Neuronal stem cell (in vitro differentiated cells): ENCODE results near the gene LIN28B.
"Not testable (repeated sequence)": the region's sequence is repeated elsewhere in the genome, so short reads cannot be mapped to it uniquely, and the experiment has no call there.

Experiments
- DNase-seq: peaks from one replicate; pipeline ENCODE4 v3.0.0-alpha.2; 2013; ENCODE audit warnings: low spot score
- H2AFZ ChIP-seq: one replicate; pipeline ENCODE4 v1.6.1; 2013; ENCODE audit warnings: mild to moderate bottlenecking, low read length, inconsistent platforms
- H2AK5ac ChIP-seq: 2 replicates; pipeline ENCODE4 v1.6.1; 2013; ENCODE audit warnings: low read depth, mild to moderate bottlenecking, inconsistent platforms, low read length, moderate library complexity, mixed read lengths
- H2BK120ac ChIP-seq: 2 replicates; pipeline ENCODE4 v1.6.1; 2013; ENCODE audit warnings: low read depth, mild to moderate bottlenecking, inconsistent platforms, low read length, moderate library complexity, mixed read lengths
- H2BK12ac ChIP-seq: one replicate; pipeline ENCODE4 v1.6.1; 2013; ENCODE audit warnings: low read length, inconsistent platforms
- H2BK15ac ChIP-seq: 2 replicates; pipeline ENCODE4 v1.6.1; 2013; ENCODE audit warnings: mild to moderate bottlenecking, low read length, inconsistent platforms, mixed read lengths
- H2BK5ac ChIP-seq: one replicate; pipeline ENCODE4 v1.6.1; 2013; ENCODE audit warnings: inconsistent platforms, mild to moderate bottlenecking, low read length, moderate library complexity
- H3K14ac ChIP-seq: one replicate; pipeline ENCODE4 v1.6.1; 2013; ENCODE audit warnings: low read length, inconsistent platforms
- H3K18ac ChIP-seq: 2 replicates; pipeline ENCODE4 v1.6.1; 2013; ENCODE audit warnings: low read length, inconsistent platforms
- H3K23ac ChIP-seq: 2 replicates; pipeline ENCODE4 v1.6.1; 2013; ENCODE audit warnings: low read depth, mild to moderate bottlenecking, mixed read lengths, low read length, inconsistent platforms; ENCODE audit not compliant: poor library complexity
- H3K27ac ChIP-seq: replicated peaks from 3 replicates; pipeline ENCODE4 v1.5.1; 2013; ENCODE audit warnings: low read length, inconsistent platforms
- H3K27me3 ChIP-seq, 3 experiments: 2 replicates each; pipeline ENCODE4 v1.6.1; 2013; ENCODE audit warnings: low read length in 3 of 3, mild to moderate bottlenecking in 2 of 3, inconsistent platforms in 1 of 3, low read depth in 1 of 3, mixed read lengths in 1 of 3, moderate library complexity in 1 of 3; ENCODE audit not compliant: control insufficient read depth in 3 of 3, insufficient read depth in 3 of 3
- H3K36me3 ChIP-seq, 2 donors: replicated peaks in 1 of 2; 2 replicates each; pipeline ENCODE4 v1.6.1; 2013; ENCODE audit warnings: low read length in 2 of 2; ENCODE audit not compliant: control insufficient read depth in 2 of 2, insufficient read depth in 2 of 2
- H3K4ac ChIP-seq: 2 replicates; pipeline ENCODE4 v1.6.1; 2013; ENCODE audit warnings: inconsistent platforms, mild to moderate bottlenecking, low read length, moderate library complexity
- H3K4me1 ChIP-seq, 2 donors: 1 replicate in 1 of 2; 2 replicates in 1 of 2; pipeline ENCODE4 v1.6.1; 2013; ENCODE audit warnings: low read length in 2 of 2, low read depth in 1 of 2; ENCODE audit not compliant: control insufficient read depth in 2 of 2, insufficient read depth in 1 of 2
- H3K4me2 ChIP-seq: one replicate; pipeline ENCODE4 v1.6.1; 2013; ENCODE audit warnings: mild to moderate bottlenecking, low read length, inconsistent platforms; ENCODE audit not compliant: insufficient read depth, poor library complexity, severe bottlenecking
- H3K4me3 ChIP-seq, 2 donors: 2 replicates each; pipeline ENCODE4 v1.5.1; 2013; ENCODE audit warnings: low read length in 2 of 2, mild to moderate bottlenecking in 2 of 2, inconsistent platforms in 1 of 2, moderate library complexity in 1 of 2
- H3K79me1 ChIP-seq: one replicate; pipeline ENCODE4 v1.6.1; 2013; ENCODE audit warnings: low read depth, mild to moderate bottlenecking, inconsistent platforms, low read length, moderate library complexity
- H3K9ac ChIP-seq: one replicate; pipeline ENCODE4 v1.6.1; 2013; ENCODE audit warnings: mild to moderate bottlenecking, low read depth, low read length, inconsistent platforms; ENCODE audit not compliant: poor library complexity
- H3K9me3 ChIP-seq, 2 donors: replicated peaks in 1 of 2; 2 replicates each; pipeline versions ENCODE3 to v1.6.1; 2013; ENCODE audit warnings: low read length in 2 of 2, mild to moderate bottlenecking in 2 of 2, inconsistent platforms in 1 of 2, low read depth in 1 of 2, mixed read lengths in 1 of 2, moderate library complexity in 1 of 2; ENCODE audit not compliant: control insufficient read depth in 2 of 2, insufficient read depth in 1 of 2
- H4K8ac ChIP-seq: one replicate; pipeline ENCODE4 v1.6.1; 2013; ENCODE audit warnings: low read depth, mild to moderate bottlenecking, inconsistent platforms, low read length, moderate library complexity
- H4K91ac ChIP-seq: one replicate; pipeline ENCODE4 v1.6.1; 2013; ENCODE audit warnings: low read length, low read depth, mild to moderate bottlenecking, inconsistent platforms; ENCODE audit not compliant: poor library complexity
- WGBS, 2 donors: extraction: QIAGEN DNeasy Blood & Tissue Kit; methylation state at CpG; one replicate each; pipeline ENCODE4 v1.1.7; 2013; ENCODE audit warnings: missing lambda C conversion rate in 2 of 2, mixed read lengths in 1 of 2; ENCODE audit not compliant: insufficient read length in 2 of 2, insufficient replicate concordance in 1 of 2; ENCODE audit errors: extremely low coverage in 2 of 2; 5-methylcytosine and 5-hydroxymethylcytosine counted together

Gene LIN28B

DNA sequence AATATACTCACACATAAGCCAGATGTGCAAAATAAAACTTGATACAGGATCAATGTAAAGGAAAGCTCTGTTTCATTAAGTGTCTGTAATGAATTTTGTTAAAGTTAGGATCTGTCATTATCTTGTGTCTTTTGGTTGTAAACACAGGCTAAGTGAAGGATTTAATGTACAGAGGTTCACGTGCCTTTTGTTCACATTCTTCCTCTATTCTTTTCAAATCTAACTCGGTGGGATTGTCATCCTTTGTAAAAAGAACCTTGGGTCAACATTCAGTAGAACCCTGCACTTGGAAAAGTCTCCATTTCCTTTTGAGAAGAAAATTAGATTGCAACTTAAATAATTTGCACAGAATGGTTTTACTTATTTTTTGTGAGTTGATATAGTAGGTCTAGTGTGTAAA, 7.7 kb upstream of the LIN28B start:
- H3K27me3 ChIP-seq = no peaks in the 10 kb centered on the region
- H3K4me3 ChIP-seq = no peak overlapping the region
- peaks cover 1 to 16% of the 10 kb centered on the region in 2 donors for H3K4me1 ChIP-seq
- H4K91ac ChIP-seq = no peak overlapping the region
- no peak overlapping the region for H2AK5ac ChIP-seq
- H3K27ac ChIP-seq = no peak overlapping the region
- H3K4me2 ChIP-seq = no peak overlapping the region
- no peak overlapping the region for H2BK5ac ChIP-seq
- no CpG with 5 or more reads among the region's 2 CpGs for WGBS, 2 donors
- no peak for DNase-seq
- H3K4ac ChIP-seq = no peak overlapping the region
- H3K9ac ChIP-seq = no peak overlapping the region
- no peaks in the 10 kb centered on the region for H3K36me3 ChIP-seq
- H2BK12ac ChIP-seq = no peak overlapping the region
- H2BK120ac ChIP-seq = no peak overlapping the region
- no peak overlapping the region for H2AFZ ChIP-seq
- H3K9me3 ChIP-seq = no peaks in the 10 kb centered on the region
- H4K8ac ChIP-seq = no peak overlapping the region
- peaks cover 2% of the 10 kb centered on the region for H3K79me1 ChIP-seq
- H3K23ac ChIP-seq = no peak overlapping the region
- H3K18ac ChIP-seq = no peak overlapping the region
- H2BK15ac ChIP-seq = no peak overlapping the region
- H3K14ac ChIP-seq = no peak overlapping the region

GRCh38 chr6:104951677-104952076, 5.2 kb upstream of the LIN28B start:
- Histone ChIP-seq H2BK15ac (no peak overlapping the region), H4K91ac (no peak overlapping the region), H2BK120ac (no peak overlapping the region), H3K18ac (no peak overlapping the region), H2AFZ (peak overlapping the region; percentile 62), H3K9ac (no peak overlapping the region), H4K8ac (no peak overlapping the region), H3K9me3 (no peaks in the 10 kb centered on the region), H3K4ac (no peak overlapping the region), H3K4me2 (no peak overlapping the region), H3K36me3 (no peaks in the 10 kb centered on the region), H3K14ac (no peak overlapping the region), H3K23ac (no peak overlapping the region), H3K4me3 (no peak overlapping the region), H3K27me3 (no peaks in the 10 kb centered on the region), H3K79me1 (peaks cover 2% of the 10 kb centered on the region), H2AK5ac (no peak overlapping the region), H3K4me1 (peaks cover 1 to 23% of the 10 kb centered on the region in 2 donors), H2BK12ac (no peak overlapping the region), H3K27ac (peak overlapping the region; percentile 59), H2BK5ac (no peak overlapping the region)
- no peak for DNase-seq
- WGBS, 2 donors = no CpG with 5 or more reads among the region's 1 CpG

GRCh38 chr6:104952911-104953399, 4.0 kb upstream of the LIN28B start:
- Histone ChIP-seq H3K4me2 (peak overlapping the region; percentile 77), H2BK12ac (no peak overlapping the region), H4K8ac (no peak overlapping the region), H3K79me1 (peaks cover 2% of the 10 kb centered on the region), H2AK5ac (peak overlapping the region; percentile 97), H3K23ac (peak overlapping the region; percentile 55), H3K27me3 (no peaks in the 10 kb centered on the region), H2BK120ac (no peak overlapping the region), H3K9me3 (no peaks in the 10 kb centered on the region), H3K4ac (no peak overlapping the region), H3K27ac (peak overlapping the region; percentile 98), H3K4me3 (peak overlapping the region; percentile 50 to 69), H3K9ac (peak overlapping the region; percentile 92), H3K4me1 (peaks cover 1 to 23% of the 10 kb centered on the region in 2 donors), H2BK5ac (peak overlapping the region; percentile 96), H3K18ac (peak overlapping the region; percentile 99), H3K36me3 (no peaks in the 10 kb centered on the region), H4K91ac (no peak overlapping the region), H2BK15ac (peak overlapping the region; percentile 58), H2AFZ (peak overlapping the region; percentile 72), H3K14ac (no peak overlapping the region)
- peak; percentile 58 for DNase-seq
- WGBS, 2 donors = no CpG with 5 or more reads among the region's 33 CpGs

DNA sequence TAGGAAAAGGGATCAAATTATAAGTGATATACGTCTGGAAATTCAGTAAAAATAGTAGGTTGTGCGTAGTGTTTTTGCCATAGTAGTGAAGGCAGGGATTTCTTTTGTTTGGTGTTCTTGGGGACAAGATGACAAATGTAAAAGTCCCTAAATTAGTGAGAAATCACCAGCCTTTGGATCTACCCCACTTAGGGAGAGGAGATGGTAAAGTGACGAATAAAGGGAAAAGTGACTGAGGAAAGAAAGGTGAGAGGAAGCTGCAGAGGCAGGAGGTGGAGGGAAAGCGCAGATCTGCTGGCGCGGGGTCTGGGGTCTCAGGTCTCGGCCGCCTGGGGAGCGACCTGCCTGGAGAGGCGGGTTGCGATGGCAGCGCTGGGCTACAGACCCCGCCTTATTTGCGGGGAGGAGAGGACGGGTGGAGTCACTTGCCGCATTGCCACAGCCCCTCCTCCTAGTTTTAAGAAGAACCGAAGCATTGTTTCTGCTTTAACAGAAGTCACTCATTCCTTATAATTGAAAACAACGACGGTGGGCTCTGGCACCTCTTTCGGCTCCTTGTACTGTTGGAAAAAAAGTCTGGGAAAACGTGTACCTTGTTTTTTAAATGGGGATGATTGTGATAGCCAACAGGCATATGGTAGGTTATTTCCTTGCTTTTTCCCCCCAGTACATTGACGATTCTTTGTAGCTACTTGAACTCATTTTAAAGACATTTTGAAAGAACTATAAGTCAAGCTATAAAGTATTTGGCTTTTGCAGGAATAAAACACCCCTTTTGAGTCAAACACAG, 3.3 kb upstream of the LIN28B start:
- not testable (repeated sequence) for H3K18ac ChIP-seq, H3K9me3 ChIP-seq, H2BK12ac ChIP-seq, H4K8ac ChIP-seq, H3K23ac ChIP-seq, H3K9ac ChIP-seq, H3K4ac ChIP-seq, H3K36me3 ChIP-seq, H4K91ac ChIP-seq, H3K14ac ChIP-seq, H2BK15ac ChIP-seq, H2AK5ac ChIP-seq, H2BK120ac ChIP-seq, H3K79me1 ChIP-seq, H3K27me3 ChIP-seq
- no CpG with 5 or more reads among the region's 22 CpGs for WGBS, 2 donors
- H3K4me2 ChIP-seq = peak overlapping the region; percentile 77
- peak overlapping the region; percentile 50 to 69 for H3K4me3 ChIP-seq
- peak overlapping the region; percentile 96 for H2BK5ac ChIP-seq
- peak; percentile 65 for DNase-seq
- peaks cover 1 to 23% of the 10 kb centered on the region in 2 donors for H3K4me1 ChIP-seq
- peak overlapping the region; percentile 72 for H2AFZ ChIP-seq
- peak overlapping the region; percentile 98 for H3K27ac ChIP-seq
